B cell (primary cell): ENCODE measurements around the gene FMO3. TPM values are rescaled to one million over a fixed set of nuclear protein-coding genes. Genes with fewer than 3 reads are reported as not detected.

Experiments
- ATAC-seq: fragments of 200-7000 bp; cut with Tn5 transposase; one replicate; pipeline ENCODE4 v1.10.0; 2021; ENCODE audit warnings: low read depth, mild to moderate bottlenecking, moderate number of reproducible peaks, moderate library complexity
- CTCF ChIA-PET: fragments of 350-600 bp; sonication (Branson Sonifier 250); formaldehyde crosslinking; loops from one replicate; lab custom pipeline; 2021; ENCODE audit warnings: antibody characterized with exemption, inconsistent platforms; lab: Charles Lee
- POLR2A ChIA-PET: fragments of 350-600 bp; sonication (Branson Sonifier 250); formaldehyde crosslinking; loops from one replicate; lab custom pipeline; 2021; ENCODE audit warnings: antibody characterized with exemption; lab: Charles Lee
- DNase-seq: peaks from one replicate; pipeline ENCODE4 v3.0.0; 2013
- H2AFZ ChIP-seq: 2 replicates; pipeline ENCODE4 v1.6.1; 2012; ENCODE audit warnings: mild to moderate bottlenecking, low read depth, low read length; ENCODE audit not compliant: insufficient read depth, poor library complexity, severe bottlenecking
- H3K27ac ChIP-seq, 2 donors: 1 replicate in 1 of 2; 2 replicates in 1 of 2; pipeline ENCODE4 v1.5.1; 2012 to 2013; ENCODE audit warnings: low read length in 2 of 2, mild to moderate bottlenecking in 2 of 2, moderate library complexity in 1 of 2
- H3K27me3 ChIP-seq, 4 experiments: fragments of 200-600 bp in 1 of 4; sonication (generic) in 1 of 4; replicated peaks in 1 of 4; 1 replicate in 2 of 4; 2 replicates in 2 of 4; pipeline versions ENCODE4 v1.6.1 to v1.7.0; 2013 to 2016; ENCODE audit warnings: low read length in 3 of 4, mild to moderate bottlenecking in 2 of 4, mixed read lengths in 1 of 4, moderate library complexity in 1 of 4; ENCODE audit not compliant: insufficient read depth in 4 of 4, control insufficient read depth in 3 of 4; ENCODE audit errors: control extremely low read depth in 1 of 4
- H3K36me3 ChIP-seq, 2 experiments: replicated peaks in 1 of 2; 1 replicate in 1 of 2; 2 replicates in 1 of 2; pipeline versions ENCODE4 v1.6.1 to v1.7.1; 2013; ENCODE audit warnings: low read length in 1 of 2; ENCODE audit not compliant: insufficient read depth in 2 of 2, control insufficient read depth in 1 of 2; ENCODE audit errors: control extremely low read depth in 1 of 2, extremely low read depth in 1 of 2
- H3K4me1 ChIP-seq, 2 donors: fragments of 200-600 bp in 1 of 2; sonication (generic) in 1 of 2; 1 replicate in 1 of 2; 2 replicates in 1 of 2; pipeline versions ENCODE4 v1.5.1 to v1.6.1; 2013 to 2017; ENCODE audit warnings: low read length in 2 of 2; ENCODE audit not compliant: control insufficient read depth in 2 of 2, insufficient read depth in 2 of 2
- H3K4me2 ChIP-seq: replicated peaks from 2 replicates; pipeline ENCODE3; 2012; ENCODE audit warnings: mild to moderate bottlenecking, low read depth, low read length; ENCODE audit not compliant: poor library complexity, severe bottlenecking
- H3K4me3 ChIP-seq, 5 experiments: fragments of 200-600 bp in 1 of 5; sonication (generic) in 1 of 5; 1 replicate in 3 of 5; 2 replicates in 2 of 5; pipeline versions ENCODE4 v1.5.1 to v1.7.0; 2011 to 2016; ENCODE audit warnings: low read length in 4 of 5, mild to moderate bottlenecking in 4 of 5, low read depth in 2 of 5, control low read depth in 1 of 5, moderate library complexity in 1 of 5; ENCODE audit not compliant: insufficient read depth in 1 of 5; ENCODE audit errors: control extremely low read depth in 1 of 5, extremely low read depth in 1 of 5
- H3K79me2 ChIP-seq: fragments of 200-600 bp; sonication (generic); one replicate; pipeline ENCODE4 v1.6.0; 2016; ENCODE audit warnings: low read length; ENCODE audit not compliant: control insufficient read depth, insufficient read depth
- H3K9ac ChIP-seq: fragments of 200-600 bp; sonication (generic); 2 replicates; pipeline ENCODE4 v1.6.1; 2017; ENCODE audit warnings: mild to moderate bottlenecking, low read length, moderate library complexity
- H3K9me3 ChIP-seq, 3 donors: one replicate each; pipeline versions ENCODE4 v1.6.1 to v1.7.1; 2013; ENCODE audit warnings: low read length in 2 of 3; ENCODE audit not compliant: control insufficient read depth in 2 of 3, insufficient read depth in 1 of 3; ENCODE audit errors: control extremely low read depth in 1 of 3
- H4K20me1 ChIP-seq: 2 replicates; pipeline ENCODE4 v1.6.0; 2012; ENCODE audit warnings: mild to moderate bottlenecking, low read length; ENCODE audit not compliant: insufficient read depth, control insufficient read depth, poor library complexity, severe bottlenecking
- H3K27ac Mint-ChIP-seq: one replicate; pipeline ENCODE4 v1.8.0; 2021; ENCODE audit warnings: mixed read lengths
- H3K27me3 Mint-ChIP-seq: one replicate; pipeline ENCODE4 v1.8.0; 2021; ENCODE audit warnings: mixed read lengths
- H3K4me1 Mint-ChIP-seq: one replicate; pipeline ENCODE4 v1.8.0; 2021; ENCODE audit warnings: mixed read lengths
- H3K4me3 Mint-ChIP-seq: one replicate; pipeline ENCODE4 v1.8.0; 2021; ENCODE audit warnings: mixed read lengths
- H3K9me3 Mint-ChIP-seq: one replicate; pipeline ENCODE4 v1.8.0; 2022; ENCODE audit warnings: mixed read lengths; ENCODE audit not compliant: insufficient read depth
- CTCF ChIP-seq: fragments of 200-600 bp; IDR thresholded peaks from one replicate; pipeline ENCODE4 v1.8.0; 2022; ENCODE audit warnings: antibody characterized with exemption, mild to moderate bottlenecking
- EZH2 ChIP-seq: IDR thresholded peaks from 2 replicates; pipeline ENCODE4 v1.6.1; 2012; ENCODE audit warnings: borderline replicate concordance, low read depth, mild to moderate bottlenecking, moderate library complexity, low read length; ENCODE audit not compliant: insufficient read depth, poor library complexity, severe bottlenecking
- WGBS: methylation state at CpG from one replicate; pipeline ENCODE4 v1.1.5; 2013; ENCODE audit warnings: missing lambda C conversion rate; ENCODE audit not compliant: insufficient coverage; 5-methylcytosine and 5-hydroxymethylcytosine counted together
- intact Hi-C: fragments of 100-400 bp; cut with micrococcal nuclease; formaldehyde crosslinking; loops from one replicate; pipeline ENCODE4 v1.10.0; 2022
- polyA plus RNA-seq: library from polyadenylated mRNA; depleted of rRNA; stranded (reverse); fragments of >200 nt; gene quantifications from 2 replicates; pipeline ENCODE4 v1.2.3, GENCODE V29; 2012
- total RNA-seq, 2 donors: library from RNA; stranded (reverse); fragments of 120-200 nt in 1 of 2; gene quantifications; 1 replicate in 1 of 2; 2 replicates in 1 of 2; pipeline versions ENCODE4 v1.2.3 to v1.2.4, GENCODE V29; 2013 to 2022

The FMO3 gene
- total and polyA plus RNA-seq, 2 donors (not counting 1 experiment from before 2014, with no cell fraction given), result not detected

- ChIA-PET POLR2A (no interaction called here), CTCF (no interaction called here)
- WGBS, result no CpG with 5 or more reads among the region's 4 CpGs
- DNase-seq (no peak), ATAC-seq (no peak)
- no peaks in the 10 kb centered on the region for H4K20me1 ChIP-seq
- H3K9ac ChIP-seq, result no peak overlapping the region
- H3K4me1 Mint-ChIP-seq, result no peaks in the 10 kb centered on the region
- TF ChIP-seq CTCF, result no peak
- H3K4me3 ChIP-seq, result no peak overlapping the region
- intact Hi-C loops, result no loop called here
- H3K27me3 Mint-ChIP-seq, result peaks cover 9% of the 10 kb centered on the region
- no peak overlapping the region for H2AFZ ChIP-seq
- H3K27ac Mint-ChIP-seq, result no peak overlapping the region
- H3K4me2 ChIP-seq, result no peak overlapping the region
- no peaks in the 10 kb centered on the region for H3K79me2 ChIP-seq
- H3K9me3 Mint-ChIP-seq, result no peaks in the 10 kb centered on the region
- no peak overlapping the region for H3K4me3 Mint-ChIP-seq
- no peaks in the 10 kb centered on the region for H3K36me3 ChIP-seq
- no peak overlapping the region for H3K27ac ChIP-seq
- H3K4me1 ChIP-seq, result no peaks in the 10 kb centered on the region
- H3K9me3 ChIP-seq, result no peaks in the 10 kb centered on the region
- H3K27me3 ChIP-seq, result peaks cover 0 to 5% (median 0%) of the 10 kb centered on the region in 4 experiments
Measured at GRCh38 chr1:171139890-171140289, 49.2 kb downstream of the FMO3 start.

- H3K27ac Mint-ChIP-seq, result no peak overlapping the region
- CTCF ChIA-PET, result no interaction called here
- Histone ChIP-seq H3K4me1 (no peaks in the 10 kb centered on the region), H4K20me1 (no peaks in the 10 kb centered on the region), H3K79me2 (no peaks in the 10 kb centered on the region), H3K4me3 (no peak overlapping the region), H3K4me2 (no peak overlapping the region), H2AFZ (no peak overlapping the region), H3K9me3 (no peaks in the 10 kb centered on the region), H3K27me3 (peaks cover 0 to 5% (median 0%) of the 10 kb centered on the region in 4 experiments), H3K36me3 (no peaks in the 10 kb centered on the region), H3K27ac (no peak overlapping the region), H3K9ac (no peak overlapping the region)
- TF ChIP-seq CTCF (no peak), EZH2 (no peak)
- no peaks in the 10 kb centered on the region for H3K4me1 Mint-ChIP-seq
- peaks cover 9% of the 10 kb centered on the region for H3K27me3 Mint-ChIP-seq
- ATAC-seq (no peak), DNase-seq (no peak)
- WGBS, result no CpG with 5 or more reads among the region's 5 CpGs
- POLR2A ChIA-PET, result no interaction called here
- intact Hi-C loops, result no loop called here
- H3K9me3 Mint-ChIP-seq, result no peaks in the 10 kb centered on the region
- no peak overlapping the region for H3K4me3 Mint-ChIP-seq
Measured at GRCh38 chr1:171140401-171140800, 49.7 kb downstream of the FMO3 start.
